AG09309 (cell line): ENCODE results near the gene NAA60.

ENCODE experiments used
- DNase-seq: peaks from one replicate; pipeline ENCODE4 v3.0.0-alpha.2; 2010; ENCODE audit warnings: low read depth
- H3K4me3 ChIP-seq: 2 replicates; pipeline ENCODE4 v1.5.1; 2011; ENCODE audit warnings: mild to moderate bottlenecking, low read depth, low read length, moderate library complexity; ENCODE audit not compliant: control insufficient read depth
- CTCF ChIP-seq: IDR thresholded peaks from 2 replicates; pipeline ENCODE4 v1.5.1; 2011; ENCODE audit warnings: mild to moderate bottlenecking, low read depth, low read length, inconsistent platforms; ENCODE audit not compliant: insufficient read depth, control insufficient read depth; ENCODE audit errors: missing control alignments

NAA60 gene

GRCh38 chr16:3476409-3476808, 32.9 kb downstream of the NAA60 start:
- H3K4me3 ChIP-seq: no peak overlapping the region
- no peak for DNase-seq
- TF ChIP-seq CTCF: no peak

- no peak overlapping the region for H3K4me3 ChIP-seq
- no peak for DNase-seq
- no peak for TF ChIP-seq CTCF
Observed at GRCh38 chr16:3478242-3478925, 34.9 kb downstream of the NAA60 start.

GRCh38 chr16:3479654-3480216, 36.3 kb downstream of the NAA60 start:
- DNase-seq: no peak
- TF ChIP-seq CTCF: no peak
- H3K4me3 ChIP-seq: no peak overlapping the region

GRCh38 chr16:3480901-3481695, 37.6 kb downstream of the NAA60 start:
- DNase-seq: no peak
- H3K4me3 ChIP-seq: no peak overlapping the region
- no peak for TF ChIP-seq CTCF

- H3K4me3 ChIP-seq: no peak overlapping the region
- no peak for TF ChIP-seq CTCF
- no peak for DNase-seq
Observed at GRCh38 chr16:3481696-3482658, 38.5 kb downstream of the NAA60 start.

GRCh38 chr16:3482659-3483241, 39.3 kb downstream of the NAA60 start:
- no peak for DNase-seq
- no peak overlapping the region for H3K4me3 ChIP-seq
- no peak for TF ChIP-seq CTCF
